HG02884 (cell line): ENCODE results near the gene HSD11B2.

ENCODE experiments used
- ATAC-seq: cut with Tn5 transposase; IDR thresholded peaks from one replicate; pipeline ENCODE4 v1.9.1; 2021; ENCODE audit warnings: mild to moderate bottlenecking, moderate library complexity; ENCODE audit not compliant: unreplicated experiment

Gene HSD11B2

GRCh38 chr16:67430977-67431774 is at the start of gene HSD11B2:
Gene HSD11B2, plus strand, starts transcription at chr16:67431121. Its CDS starts 128 bp downstream, at chr16:67431249.
- no peak for ATAC-seq

DNA sequence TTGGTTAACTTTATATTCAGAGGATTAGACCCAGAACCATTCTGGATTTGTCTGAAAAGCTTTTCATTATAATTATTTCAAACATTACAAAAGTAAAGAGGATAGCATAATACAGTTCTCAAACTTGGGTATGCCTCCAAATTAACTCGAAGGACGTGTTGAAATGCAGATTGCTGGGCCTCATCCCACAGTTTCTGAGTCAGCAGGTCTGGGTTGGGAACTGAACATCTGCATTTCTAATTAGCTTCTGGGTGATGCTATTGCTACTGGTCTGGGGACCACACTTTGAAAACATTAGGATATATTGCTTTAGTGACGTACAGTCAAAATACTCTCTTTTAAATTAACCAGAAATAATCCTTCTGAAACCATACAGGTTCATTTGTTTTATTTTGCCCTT is 47.6 kb upstream of the HSD11B2 start:
- ATAC-seq = no peak

DNA sequence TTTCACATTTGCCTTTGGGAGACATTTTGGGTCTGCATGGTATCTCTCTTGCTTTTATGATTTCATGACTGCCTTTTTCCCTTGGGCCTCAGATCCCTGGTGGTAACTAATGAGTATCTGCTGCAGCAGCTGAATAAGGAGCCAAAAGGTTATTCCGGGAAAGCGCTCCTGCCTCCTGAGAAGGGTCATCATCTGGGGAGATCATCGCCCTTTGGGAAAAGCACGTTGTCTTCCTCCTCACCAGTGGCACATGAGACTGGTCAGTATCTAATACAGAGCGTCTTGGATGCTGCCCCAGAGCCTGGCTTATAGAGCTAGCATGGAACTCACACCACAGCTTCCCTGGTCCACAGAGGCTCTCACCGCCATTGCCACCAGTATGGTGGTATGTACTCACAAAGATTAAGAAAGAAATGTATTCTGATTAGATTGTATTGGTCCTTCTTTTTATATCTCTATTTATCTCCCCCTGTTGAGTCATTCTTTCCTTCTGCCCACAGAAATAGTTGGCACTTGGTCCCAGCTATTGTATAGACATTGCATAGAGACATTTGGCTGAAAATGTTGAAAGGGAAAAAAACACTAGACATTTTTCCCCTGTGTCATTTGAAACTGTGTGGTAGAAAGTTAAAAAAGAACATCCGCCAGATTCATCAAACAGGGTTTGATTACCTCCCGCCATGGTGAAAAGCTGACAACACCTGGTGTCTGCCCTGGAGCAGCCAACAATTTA is 46.0 kb upstream of the HSD11B2 start:
- no peak for ATAC-seq

DNA sequence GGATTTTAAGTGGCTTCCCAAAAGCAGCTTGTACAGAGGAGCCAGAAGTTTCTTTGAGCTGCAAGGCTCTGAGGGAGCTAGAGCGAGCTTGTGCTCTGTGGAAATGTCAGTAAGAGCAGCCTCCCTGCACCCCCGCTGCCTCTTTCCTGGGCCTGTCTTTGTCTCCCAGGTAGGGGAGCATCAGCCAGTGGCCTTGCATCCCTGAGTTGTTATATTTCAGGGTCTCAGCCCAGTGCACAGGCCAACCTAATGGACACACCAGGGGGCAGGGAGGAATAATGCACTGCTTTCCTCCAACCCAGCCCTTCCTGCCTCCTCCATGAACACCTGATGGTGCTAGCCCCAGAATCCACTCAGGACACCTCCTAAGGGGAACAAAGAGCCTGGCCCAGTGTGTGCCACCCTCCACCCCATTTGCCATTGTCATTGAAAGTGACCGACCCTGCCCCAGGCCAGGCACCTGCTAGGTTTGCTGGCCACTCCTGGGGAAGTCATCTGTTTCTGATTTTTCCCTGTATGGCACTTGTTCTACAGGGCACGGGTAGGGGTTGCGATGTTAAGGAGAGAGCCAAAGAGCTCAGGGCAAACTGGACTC is 44.0 kb upstream of the HSD11B2 start:
- no peak for ATAC-seq

GRCh38 chr16:67387479-67388079 is 43.3 kb upstream of the HSD11B2 start:
- no peak for ATAC-seq

DNA sequence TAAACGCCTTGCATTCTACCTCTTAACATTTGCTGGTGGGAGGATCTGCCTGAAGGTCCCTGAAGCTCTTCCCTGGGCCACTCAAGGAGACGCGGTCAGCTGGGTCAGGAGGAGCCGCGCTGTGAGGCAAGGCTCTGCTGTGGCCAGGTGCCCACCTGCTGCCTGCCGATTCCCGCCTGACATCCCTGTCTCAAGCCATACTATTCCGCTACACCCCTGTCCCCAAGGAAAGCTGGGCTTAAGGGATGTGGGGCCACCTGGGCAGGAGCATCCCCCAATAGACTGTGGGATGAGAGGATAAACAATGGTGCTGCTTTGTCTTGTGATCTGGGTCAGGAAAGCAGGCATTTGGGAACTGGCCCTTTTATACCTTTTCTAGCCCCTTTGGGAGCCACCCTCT is 42.7 kb upstream of the HSD11B2 start:
- ATAC-seq = no peak

GRCh38 chr16:67388591-67388990 is 42.3 kb upstream of the HSD11B2 start:
- no peak for ATAC-seq

DNA sequence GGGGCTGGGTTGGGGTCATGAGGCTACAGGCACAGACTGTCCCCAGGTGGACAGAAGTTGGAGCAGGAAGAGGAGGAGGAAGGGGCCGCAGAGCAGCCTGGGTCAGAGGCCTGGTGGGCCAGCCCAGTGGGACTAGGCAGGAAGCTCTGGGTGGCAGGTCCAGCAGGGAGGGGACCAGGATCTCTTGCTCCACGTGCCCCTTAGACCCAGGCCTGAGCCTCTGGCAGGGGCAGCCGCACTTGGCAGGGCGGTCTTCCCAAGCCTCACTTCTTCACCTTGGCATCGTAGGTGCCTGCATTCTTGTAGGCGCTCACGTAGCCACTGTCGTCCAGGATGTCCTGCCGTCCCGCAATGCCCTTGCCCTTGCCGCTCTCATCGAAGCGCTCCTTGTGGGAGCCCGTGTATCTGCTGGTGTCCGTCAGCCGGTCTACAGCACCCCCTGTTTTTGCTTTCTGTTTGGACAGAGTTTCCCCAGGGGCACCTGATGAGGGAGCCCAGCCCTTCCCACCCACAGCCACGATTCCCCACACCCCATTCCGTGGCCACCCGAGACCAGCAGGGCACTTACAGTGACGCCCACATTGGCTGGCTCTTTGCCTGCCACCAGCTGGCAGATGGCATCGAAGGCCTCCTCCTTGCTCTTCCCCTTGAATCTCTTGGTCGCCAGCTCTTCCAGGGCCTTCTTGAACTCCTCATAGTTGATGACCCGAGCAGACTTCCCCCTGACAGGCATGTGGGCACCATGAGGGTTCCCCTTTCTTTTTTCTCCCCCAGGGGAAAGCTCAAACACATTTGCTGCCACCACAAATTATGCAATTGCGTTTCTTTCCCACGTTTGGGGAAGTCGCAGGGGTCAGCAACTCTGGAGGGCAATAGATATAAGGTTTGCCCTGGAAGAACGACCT is 40.8 kb upstream of the HSD11B2 start:
- ATAC-seq = no peak

DNA sequence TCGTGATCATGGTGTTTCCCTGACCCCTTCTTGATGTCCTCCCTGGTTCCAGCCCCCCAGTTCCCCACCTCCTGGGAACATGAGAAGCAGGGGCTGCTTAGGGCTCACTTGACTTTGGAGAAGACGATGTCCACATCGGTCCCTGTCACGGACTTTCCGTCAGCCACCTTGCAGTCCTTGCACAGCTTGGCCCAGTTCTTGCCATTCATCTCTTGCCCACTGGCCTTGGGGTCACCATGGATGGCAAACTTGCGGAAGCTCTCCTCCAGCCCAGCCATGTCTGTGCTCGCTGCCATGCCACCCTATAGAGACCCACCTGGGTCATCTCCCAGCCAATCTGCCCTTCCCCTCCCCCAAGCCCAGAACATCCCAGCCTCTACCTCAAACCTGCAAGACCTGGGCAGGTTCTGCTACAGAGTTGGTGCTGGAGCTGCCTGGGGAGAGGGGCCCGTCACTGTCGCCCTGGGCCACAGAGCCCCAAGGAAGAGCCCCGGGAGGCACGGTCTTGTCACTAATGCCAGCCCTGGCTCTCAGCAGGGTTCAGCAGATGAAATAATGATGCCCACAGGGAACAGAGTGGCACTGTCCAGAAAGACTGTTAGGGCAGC is 40.0 kb upstream of the HSD11B2 start:
- ATAC-seq = no peak

- no peak for ATAC-seq
Observed at GRCh38 chr16:67391424-67392300, 39.3 kb upstream of the HSD11B2 start.

DNA sequence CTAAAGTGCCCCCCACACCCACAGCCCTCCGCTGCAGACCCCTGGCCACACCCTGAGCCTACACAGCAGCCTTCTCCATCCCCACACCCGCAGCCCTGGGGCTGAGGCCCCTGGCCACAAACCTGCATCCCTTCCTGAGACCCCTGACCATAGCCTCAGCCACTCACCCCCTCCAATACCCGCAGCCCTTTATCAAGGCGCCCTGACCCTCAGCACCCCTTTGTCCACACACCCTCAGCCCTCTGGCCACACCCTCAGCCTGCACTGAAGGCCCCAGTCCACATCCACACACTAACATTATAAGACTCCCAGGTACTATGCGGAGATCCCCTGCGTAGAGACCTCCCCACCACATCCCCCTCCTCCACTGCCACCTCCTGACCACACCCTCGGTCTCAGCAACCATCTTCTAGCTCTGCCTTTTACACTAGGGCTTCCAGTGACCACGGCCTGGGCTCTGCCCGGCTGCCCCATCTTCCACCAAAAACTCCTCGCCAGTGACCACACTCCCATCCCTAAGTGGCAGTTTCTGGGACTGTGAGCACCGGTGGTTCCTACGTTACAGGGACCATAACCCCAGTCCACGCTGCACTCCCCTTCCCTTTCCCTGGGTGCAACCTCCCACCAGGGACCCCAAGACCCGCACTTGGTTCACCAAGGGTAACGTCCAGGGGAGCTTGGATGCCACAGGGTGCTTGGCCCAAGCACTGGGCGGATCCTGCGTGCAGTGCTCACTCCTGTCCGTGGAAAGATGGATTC is 38.4 kb upstream of the HSD11B2 start:
- no peak for ATAC-seq

DNA sequence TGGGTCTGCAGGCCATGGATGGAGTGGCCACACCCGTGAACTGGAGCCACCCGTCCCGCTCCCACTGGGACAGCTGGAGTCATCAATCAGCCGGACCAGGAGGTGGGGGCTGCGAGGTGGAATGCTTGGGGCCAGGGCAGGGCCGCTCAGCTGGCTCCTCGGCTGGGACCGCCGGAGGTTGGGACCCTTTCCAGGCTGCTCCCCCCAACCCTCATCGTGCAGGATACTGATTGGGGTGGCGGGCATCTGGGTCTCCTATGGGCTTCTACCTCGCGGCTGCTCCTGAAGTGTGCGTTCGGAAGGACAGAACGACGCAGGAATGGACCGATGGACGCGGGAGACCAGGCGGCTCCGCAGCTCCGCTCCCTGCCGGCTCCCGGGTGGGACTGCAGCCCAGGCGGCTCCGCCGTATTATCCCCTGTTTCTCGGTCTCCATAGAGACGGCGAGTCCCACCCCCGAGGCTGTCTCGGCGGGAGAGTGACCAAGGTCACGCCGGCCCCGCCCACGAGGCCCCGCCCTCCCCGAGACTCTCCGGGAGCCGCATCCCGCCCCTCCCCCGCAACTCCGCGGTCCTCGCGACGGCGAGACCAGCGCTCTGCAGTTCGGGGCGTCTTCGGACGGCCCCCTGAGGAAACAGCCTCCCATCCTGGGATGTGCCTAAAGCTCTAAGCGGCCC is 37.7 kb upstream of the HSD11B2 start, which contains the start of gene TPPP3:
TSS of gene TPPP3 (minus strand) at position 388 of the 677 bp plus-strand sequence. CDS start 2,387 bp downstream, outside the sequence.
- no peak for ATAC-seq

DNA sequence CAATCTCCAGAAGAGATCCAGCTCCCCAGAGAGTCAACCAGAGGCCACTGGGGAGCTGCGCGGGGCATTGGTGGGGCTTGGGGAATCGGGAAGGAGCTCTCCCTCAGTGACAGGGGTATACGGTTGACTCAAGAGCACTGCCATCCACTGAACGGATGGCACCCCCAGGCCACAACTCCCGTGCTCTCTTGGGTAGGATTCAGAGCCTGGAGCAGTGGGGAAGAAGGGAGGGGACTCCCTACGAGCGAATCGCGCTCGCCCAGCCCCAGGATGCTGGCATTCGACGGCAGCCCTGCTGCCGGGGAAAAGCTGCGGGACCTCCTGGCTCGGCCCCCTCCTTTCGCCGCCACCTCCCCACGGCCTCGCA is 37.1 kb upstream of the HSD11B2 start:
- ATAC-seq = no peak

DNA sequence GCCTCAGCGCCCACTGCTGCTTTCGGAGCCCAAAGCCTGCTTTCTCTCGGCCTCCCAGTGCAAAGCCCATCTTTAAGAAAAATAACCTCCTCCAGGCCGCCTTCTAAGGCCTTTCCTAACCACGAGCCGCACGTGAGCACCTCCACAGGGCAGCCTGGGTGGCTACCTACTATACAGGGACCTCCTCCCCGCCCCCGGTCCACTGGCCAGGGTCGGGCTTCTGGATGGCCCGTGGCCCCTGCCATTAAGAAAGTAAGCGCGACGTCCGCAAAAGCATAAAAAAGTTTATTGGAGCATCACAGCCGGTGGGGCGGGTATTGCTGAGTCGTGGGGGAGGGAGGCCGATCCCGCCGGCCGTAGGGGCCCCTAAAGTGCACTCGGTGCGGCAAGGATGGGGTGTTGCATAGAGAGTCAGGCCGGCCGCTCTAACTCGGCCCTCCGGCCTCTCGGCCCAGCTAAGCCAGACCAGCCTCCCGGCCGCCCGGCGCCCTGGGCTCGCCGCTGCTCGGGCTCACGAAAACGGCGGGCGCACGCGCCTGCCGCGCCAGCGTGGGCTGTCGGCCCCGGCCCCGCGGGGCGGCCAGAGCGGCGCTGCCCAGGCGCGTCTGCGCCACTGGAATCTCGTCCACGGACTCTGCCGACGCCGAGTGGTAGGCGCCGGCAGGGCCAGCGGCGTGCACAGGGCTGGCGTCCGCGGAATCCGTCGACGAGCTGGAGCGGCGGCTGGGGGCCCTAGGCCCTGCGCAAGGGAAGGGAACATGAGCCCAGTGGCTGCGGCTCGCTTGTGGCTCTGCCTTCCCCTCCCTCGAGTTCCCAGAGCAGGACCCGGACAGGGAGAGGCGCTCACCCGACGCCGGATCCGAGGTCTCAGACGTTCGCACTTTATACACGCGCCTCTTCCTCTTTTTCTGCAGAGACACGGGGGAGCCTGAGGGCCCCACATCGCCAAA is 36.5 kb upstream of the HSD11B2 start:
- ATAC-seq = no peak

GRCh38 chr16:67395105-67395457 is 35.8 kb upstream of the HSD11B2 start:
- ATAC-seq = no peak

- no peak for ATAC-seq
Observed at GRCh38 chr16:67395458-67396158, 35.3 kb upstream of the HSD11B2 start.
